HG03280 (cell line): Measurements from ENCODE around the gene RAB3B.
"Not testable (repeated sequence)": the region's sequence is repeated elsewhere in the genome, so short reads cannot be mapped to it uniquely, and the experiment has no call there.

ENCODE experiments used
- ATAC-seq: cut with Tn5 transposase; IDR thresholded peaks from one replicate; pipeline ENCODE4 v1.9.1; 2021; ENCODE audit warnings: mild to moderate bottlenecking, moderate library complexity; ENCODE audit not compliant: unreplicated experiment

The RAB3B gene

GRCh38 chr1:51875836-51876235 lies 114.7 kb downstream of the RAB3B start:
- ATAC-seq = no peak

- no peak for ATAC-seq
These were observed 115.2 kb downstream of the RAB3B start for GRCh38 chr1:51875291-51875772.

- not testable (repeated sequence) for ATAC-seq
These were observed 117.2 kb downstream of the RAB3B start for GRCh38 chr1:51873270-51873669.

- ATAC-seq = peak; percentile 52
These were observed 119.0 kb downstream of the RAB3B start for GRCh38 chr1:51871351-51871975.

- ATAC-seq = no peak
These were observed 119.7 kb downstream of the RAB3B start for GRCh38 chr1:51870603-51871350.

GRCh38 chr1:51867479-51868232 lies 122.8 kb downstream of the RAB3B start:
- no peak for ATAC-seq

GRCh38 chr1:51863384-51863783 lies 127.1 kb downstream of the RAB3B start:
- peak; percentile 63 for ATAC-seq

- no peak for ATAC-seq
These were observed 128.8 kb downstream of the RAB3B start for GRCh38 chr1:51861669-51862068.

GRCh38 chr1:51859735-51860134 lies 130.8 kb downstream of the RAB3B start:
- ATAC-seq = no peak

GRCh38 chr1:51859333-51859732 lies 131.2 kb downstream of the RAB3B start:
- ATAC-seq = no peak

GRCh38 chr1:51858892-51859291 lies 131.6 kb downstream of the RAB3B start:
- ATAC-seq = no peak
